M059J (cell line): ENCODE data around the gene KSR1. TPM values are rescaled to one million over a fixed set of nuclear protein-coding genes. Genes with fewer than 3 reads are reported as not detected.
A peak's percentile ranks its signal among the peaks of the same experiment; 100 is the strongest.

Experiments used
- DNase-seq: peaks from one replicate; pipeline ENCODE4 v3.0.0-alpha.2; 2012; ENCODE audit warnings: low read depth
- total RNA-seq: library from RNA; depleted of rRNA; stranded (reverse); fragments of >200 nt; shearing (Covaris generic); gene quantifications from 2 replicates; pipeline ENCODE4 v1.2.3, GENCODE V29; 2014

Gene KSR1
- total RNA-seq, 1 experiment from 2014 or later: 3.8 TPM

DNA sequence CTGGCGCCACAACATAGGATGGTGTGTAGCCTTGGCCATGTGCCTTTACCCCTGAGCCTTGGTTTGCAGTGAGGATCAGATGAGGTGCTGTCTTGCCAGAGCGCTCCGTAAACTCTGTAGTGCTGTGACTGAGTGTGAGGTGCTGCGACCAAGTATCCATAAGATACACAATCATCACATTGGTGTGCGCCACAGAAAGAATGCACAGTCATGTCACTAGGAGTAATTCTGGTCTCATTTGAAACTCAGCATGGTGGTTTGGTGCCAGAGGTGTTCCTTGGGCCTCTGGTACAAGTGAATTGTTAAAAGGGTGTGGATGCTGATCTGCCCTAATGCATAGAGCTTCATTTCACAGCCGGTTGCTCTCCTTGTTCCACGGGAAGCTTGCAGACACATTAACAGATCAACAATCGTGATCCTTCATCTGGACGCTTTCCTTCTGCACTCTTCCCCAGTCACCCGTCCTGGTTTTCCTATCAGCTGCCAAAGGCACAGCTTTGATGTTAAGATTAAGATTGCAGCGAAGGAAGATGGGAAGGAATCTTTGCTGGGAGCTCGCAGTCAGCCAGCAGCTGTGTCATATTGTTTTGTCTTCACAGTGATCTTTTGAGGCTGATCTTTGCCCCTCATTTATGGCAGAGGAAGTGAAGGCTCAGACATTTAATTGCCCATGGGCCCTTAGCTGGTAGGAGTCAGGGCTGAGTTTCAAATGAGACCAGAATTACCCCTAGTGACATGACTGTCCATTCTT lies 79.1 kb downstream of the KSR1 start:
- DNase-seq: peak; percentile 19

DNA sequence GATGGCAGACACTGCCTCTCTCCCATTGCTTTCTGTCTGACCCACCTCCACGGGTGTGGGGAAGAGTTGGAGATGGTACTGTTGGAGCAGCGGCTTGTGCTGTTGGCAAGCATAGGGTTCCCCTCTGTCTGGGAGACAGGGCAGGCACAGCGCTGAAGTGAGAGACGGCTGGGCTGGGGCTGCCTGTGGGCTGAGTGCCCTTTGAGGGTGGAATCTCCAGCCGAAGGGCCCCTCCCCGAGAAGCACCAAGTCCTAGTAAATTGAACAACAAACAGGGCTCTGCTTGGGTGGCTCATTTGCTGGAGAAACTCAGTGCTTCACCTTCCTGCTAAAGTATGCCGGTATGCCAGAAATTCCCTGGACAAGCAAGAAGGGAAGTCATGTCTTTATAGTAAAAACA lies 79.7 kb downstream of the KSR1 start:
- DNase-seq: no peak

GRCh38 chr17:27536781-27537180 lies 80.5 kb downstream of the KSR1 start:
- DNase-seq: no peak

DNA sequence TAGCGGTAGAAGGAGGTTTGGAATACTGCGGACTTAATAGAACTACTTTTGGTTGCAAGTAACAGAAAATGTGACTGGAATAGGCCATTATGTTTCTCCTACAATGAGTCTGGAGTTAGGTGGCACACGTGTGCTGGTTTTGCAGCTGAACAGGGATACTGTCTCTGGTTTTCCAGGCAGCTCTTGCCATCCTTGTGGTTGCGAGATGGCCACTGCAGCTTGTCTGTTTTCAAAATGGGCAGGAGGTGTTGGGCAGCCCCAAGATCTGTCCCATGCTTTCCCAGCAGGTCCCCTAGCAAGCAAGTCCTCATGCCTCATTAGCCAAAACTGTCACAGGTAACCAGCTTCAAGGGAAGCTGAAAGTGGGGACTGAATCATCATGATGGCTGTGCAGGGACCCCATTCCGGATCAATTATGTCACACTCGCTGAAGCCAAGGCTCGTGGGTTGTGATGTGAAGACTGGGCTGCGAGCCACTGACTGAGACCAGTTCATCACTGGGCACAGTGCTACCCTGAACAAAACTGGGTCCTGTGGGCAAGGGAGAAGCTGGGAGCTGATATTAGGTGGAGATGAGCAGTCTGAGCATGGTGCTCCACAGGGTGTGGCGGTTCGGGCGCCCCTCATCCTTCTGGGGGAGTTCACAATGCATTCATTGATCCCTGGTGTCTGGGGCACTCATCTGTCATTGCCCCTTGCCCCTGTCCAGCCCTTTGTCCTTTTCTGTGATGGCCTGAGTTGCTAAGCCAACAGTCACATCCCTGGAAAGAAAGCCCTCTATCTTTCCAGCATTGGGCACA lies 82.1 kb downstream of the KSR1 start:
- DNase-seq: peak; percentile 7

- no peak for DNase-seq
Observed at GRCh38 chr17:27539152-27539551, 82.9 kb downstream of the KSR1 start.

GRCh38 chr17:27539794-27540317 lies 83.6 kb downstream of the KSR1 start:
- no peak for DNase-seq

DNA sequence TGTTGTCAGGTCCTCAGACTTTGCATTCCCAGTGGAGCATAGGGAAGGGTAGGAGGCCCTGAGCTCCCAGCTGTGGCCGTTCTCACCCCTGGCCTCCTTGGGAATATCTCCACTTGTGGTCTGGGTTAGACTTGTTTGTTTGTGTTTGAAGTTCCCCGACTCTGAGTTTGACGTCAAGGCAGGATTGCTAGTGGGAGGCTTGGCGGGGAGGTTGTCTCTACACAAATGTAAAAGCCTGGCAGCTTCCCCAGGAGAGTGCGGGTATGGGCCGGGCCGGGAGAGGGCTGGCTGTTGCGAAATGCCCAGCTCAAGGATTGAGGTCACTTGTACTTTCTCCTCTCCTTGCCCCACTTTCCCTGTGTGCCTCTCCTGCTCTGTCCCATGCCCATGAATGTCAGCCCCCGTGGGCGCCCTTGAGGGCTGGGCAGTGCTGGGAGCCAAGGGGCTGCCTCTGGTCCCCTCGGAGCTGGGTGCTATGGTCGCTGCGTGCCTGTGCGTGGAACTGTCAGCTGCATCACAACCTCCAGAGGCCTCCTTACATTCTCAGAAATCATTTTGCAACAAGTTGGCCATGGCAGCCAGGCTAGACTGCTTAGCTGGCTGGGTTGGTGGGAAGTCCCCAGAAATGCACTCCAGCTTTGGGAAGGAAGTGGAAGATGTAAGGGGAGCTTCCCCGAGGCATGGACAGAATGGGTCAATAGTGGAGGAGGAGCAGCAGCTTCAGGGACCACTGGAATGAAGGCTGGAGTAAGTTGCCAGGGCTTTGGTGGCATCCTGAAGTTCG lies 84.3 kb downstream of the KSR1 start:
- DNase-seq: peak; percentile 97

- no peak for DNase-seq
Observed at GRCh38 chr17:27541301-27542023, 85.2 kb downstream of the KSR1 start.

- no peak for DNase-seq
Observed at GRCh38 chr17:27542841-27543463, 86.7 kb downstream of the KSR1 start.

GRCh38 chr17:27543464-27543856 lies 87.2 kb downstream of the KSR1 start:
- no peak for DNase-seq

DNA sequence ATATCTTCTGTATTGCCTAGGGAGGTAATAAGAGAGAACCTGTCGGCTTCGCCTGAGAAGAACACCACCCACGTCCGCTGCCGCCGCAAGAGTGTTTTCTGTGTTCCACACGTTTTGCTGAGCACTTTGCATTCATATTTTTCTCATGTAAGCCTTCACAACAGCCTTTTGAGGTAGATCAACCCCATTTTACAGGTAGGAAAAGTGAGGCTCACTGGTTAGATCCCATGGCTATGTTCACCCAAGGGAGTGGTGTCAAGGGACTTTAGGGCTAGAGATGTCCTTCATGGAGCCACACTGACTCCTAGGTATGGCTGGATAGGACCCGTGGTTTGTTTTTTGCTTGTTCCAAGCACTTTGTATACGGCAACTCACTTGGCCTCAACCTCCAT lies 87.7 kb downstream of the KSR1 start:
- no peak for DNase-seq

- DNase-seq: peak; percentile 95
Observed at GRCh38 chr17:27544350-27545131, 88.3 kb downstream of the KSR1 start.

- DNase-seq: peak; percentile 77
Observed at GRCh38 chr17:27545562-27546229, 89.4 kb downstream of the KSR1 start.

DNA sequence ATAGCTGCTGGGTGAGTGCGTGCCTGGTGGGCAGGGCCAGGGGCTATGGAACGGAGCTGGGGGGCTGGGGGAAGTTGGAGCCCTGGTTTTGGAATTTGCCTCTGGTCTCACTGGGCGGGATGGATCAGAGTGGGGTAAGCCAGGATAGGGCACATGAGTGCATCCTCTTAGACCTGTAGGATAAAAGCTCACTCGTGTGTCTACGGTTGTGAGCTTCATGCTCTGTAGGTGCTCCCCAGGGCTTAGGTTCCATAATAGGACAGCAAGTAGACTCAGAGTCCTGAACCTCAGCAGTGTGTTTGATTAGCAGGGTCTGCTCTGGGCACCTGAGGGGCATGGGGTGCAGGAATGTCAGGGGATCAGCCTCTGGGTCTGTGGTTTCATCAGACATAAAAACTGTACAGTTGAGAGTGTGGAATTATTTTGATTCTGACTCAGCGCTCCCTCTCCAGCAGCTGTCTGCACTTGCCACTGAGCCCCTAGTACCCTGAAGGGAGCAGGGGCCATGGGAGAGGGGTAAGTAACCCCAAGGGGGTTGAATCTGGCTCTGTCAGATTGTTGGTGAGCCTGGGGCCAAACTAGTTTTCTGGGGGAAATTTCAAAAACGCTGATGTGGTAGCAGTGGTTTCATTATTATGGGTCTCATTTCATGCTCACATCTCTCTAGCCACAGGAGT lies 90.5 kb downstream of the KSR1 start:
- DNase-seq: peak; percentile 32

GRCh38 chr17:27547301-27547683 lies 91.0 kb downstream of the KSR1 start:
- no peak for DNase-seq

DNA sequence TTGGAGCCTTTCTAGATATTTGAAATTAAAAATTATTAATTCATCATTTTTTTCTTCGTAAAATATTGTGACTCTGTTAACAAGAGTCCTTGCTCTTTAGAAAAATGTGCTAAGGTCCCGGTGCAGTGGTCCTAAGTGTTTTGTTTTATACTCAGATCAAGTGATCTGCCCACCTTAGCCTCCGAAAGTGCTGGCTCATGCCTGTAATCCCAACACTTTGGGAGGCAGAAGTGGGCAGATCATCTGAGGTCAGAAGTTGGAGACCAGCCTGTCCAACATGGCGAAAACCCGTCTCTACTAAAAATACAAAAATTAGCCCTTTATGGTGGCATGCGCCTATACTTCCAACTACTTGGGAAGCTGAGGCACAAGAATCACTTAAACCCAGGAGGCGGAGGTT lies 92.1 kb downstream of the KSR1 start:
- no peak for DNase-seq

GRCh38 chr17:27549251-27549893 lies 93.1 kb downstream of the KSR1 start:
- no peak for DNase-seq

GRCh38 chr17:27550291-27550930 lies 94.2 kb downstream of the KSR1 start:
- DNase-seq: no peak
